ENCODE data around the gene MPPED1. TPM values are rescaled to one million over a fixed set of nuclear protein-coding genes. Genes with fewer than 3 reads are reported as not detected.

The MPPED1 gene
- total and polyA plus RNA-seq, 2 donors (not counting 3 experiments of a cell fraction or from before 2014, with no cell fraction given): not detected

- Histone ChIP-seq H3K9ac (replicated peaks; ENCODE audit: extremely low read depth, insufficient read depth, low read length) (no peak overlapping the region), H3K27me3 (ENCODE audit: control insufficient read depth in 2 of 2, insufficient read depth in 2 of 2, low read length in 2 of 2) (peaks cover 17 to 26% of the 10 kb centered on the region in 2 experiments), H3K4me2 (ENCODE audit: insufficient read depth, low read length) (no peak overlapping the region), H3K4me1 (ENCODE audit: control insufficient read depth, extremely low read depth, insufficient read depth, low read length) (no peaks in the 10 kb centered on the region), H2AFZ (ENCODE audit: low read depth, low read length) (no peak overlapping the region), H3K9me1 (replicated peaks; ENCODE audit: control insufficient read depth, extremely low read depth, insufficient read depth, low read length) (no peaks in the 10 kb centered on the region), H3K9me3 (replicated peaks; ENCODE audit: control insufficient read depth, insufficient read depth, low read length) (no peaks in the 10 kb centered on the region), H3K4me3 (replicated peaks in 1 of 3; ENCODE audit: insufficient read depth in 1 of 3, low read depth in 1 of 3, low read length in 3 of 3) (no peak overlapping the region), H3K27ac (ENCODE audit: insufficient read depth, low read depth, low read length) (no peak overlapping the region), H3K36me3 (ENCODE audit: control insufficient read depth in 2 of 2, extremely low read depth in 1 of 2, insufficient read depth in 2 of 2, low read length in 2 of 2) (no peaks in the 10 kb centered on the region), H4K20me1 (replicated peaks; ENCODE audit: control insufficient read depth, extremely low read depth, insufficient read depth, low read length) (no peaks in the 10 kb centered on the region), H3K79me2 (ENCODE audit: control insufficient read depth, insufficient read depth, low read length) (no peaks in the 10 kb centered on the region)
- BruUV-seq (replicated peaks): no TSS peak
- POLR2A ChIA-PET: no interaction called here
- FAIRE-seq (no peak), DNase-seq (ENCODE audit: low read depth, low spot score) (no peak)
- CTCF ChIA-PET: interaction anchor here (0.9 to 1.4 kb wide), 5 partner anchors 11 to 146 kb away, joined by 3 to 7 read pairs (median 3); no protein-coding TSS in a partner anchor
- dilution Hi-C loops (cut with MboI; ENCODE audit: extremely low pct_ligation_motif_present, low sequenced_read_pairs) (no loop called here), intact Hi-C loops (cut with micrococcal nuclease) (no loop called here)
- TF ChIP-seq JUN (IDR thresholded peaks at IDR 0.05; ENCODE audit: borderline replicate concordance, insufficient read depth, insufficient read length, low read depth): no peak
- TF ChIP-seq MAX (IDR thresholded peaks at IDR 0.05; ENCODE audit: insufficient read depth, insufficient read length): no peak
- no peak for TF ChIP-seq CTCF (IDR thresholded peaks at IDR 0.05; ENCODE audit: extremely low read depth in 1 of 2, insufficient read depth in 1 of 2, low read depth in 1 of 2, low read length in 2 of 2)
- TF ChIP-seq MYC (IDR thresholded peaks at IDR 0.05; ENCODE audit: low read depth, low read length): no peak
- TF ChIP-seq EZH2 (IDR thresholded peaks at IDR 0.05; ENCODE audit: borderline replicate concordance, low read depth, low read length, severe bottlenecking): no peak
These were observed 34.3 kb upstream of the MPPED1 start for GRCh38 chr22:43377548-43377895.
